IPS-NIHi7 (cell line): ENCODE data around the gene CDKL2.
A peak's percentile ranks its signal among the peaks of the same experiment; 100 is the strongest.
"Not testable (repeated sequence)": the region's sequence is repeated elsewhere in the genome, so short reads cannot be mapped to it uniquely, and the experiment has no call there.

Source experiments
- DNase-seq: peaks from one replicate; pipeline ENCODE4 v3.0.0; 2012; ENCODE audit warnings: mixed read lengths; ENCODE audit errors: extremely low spot score

Gene CDKL2

DNA sequence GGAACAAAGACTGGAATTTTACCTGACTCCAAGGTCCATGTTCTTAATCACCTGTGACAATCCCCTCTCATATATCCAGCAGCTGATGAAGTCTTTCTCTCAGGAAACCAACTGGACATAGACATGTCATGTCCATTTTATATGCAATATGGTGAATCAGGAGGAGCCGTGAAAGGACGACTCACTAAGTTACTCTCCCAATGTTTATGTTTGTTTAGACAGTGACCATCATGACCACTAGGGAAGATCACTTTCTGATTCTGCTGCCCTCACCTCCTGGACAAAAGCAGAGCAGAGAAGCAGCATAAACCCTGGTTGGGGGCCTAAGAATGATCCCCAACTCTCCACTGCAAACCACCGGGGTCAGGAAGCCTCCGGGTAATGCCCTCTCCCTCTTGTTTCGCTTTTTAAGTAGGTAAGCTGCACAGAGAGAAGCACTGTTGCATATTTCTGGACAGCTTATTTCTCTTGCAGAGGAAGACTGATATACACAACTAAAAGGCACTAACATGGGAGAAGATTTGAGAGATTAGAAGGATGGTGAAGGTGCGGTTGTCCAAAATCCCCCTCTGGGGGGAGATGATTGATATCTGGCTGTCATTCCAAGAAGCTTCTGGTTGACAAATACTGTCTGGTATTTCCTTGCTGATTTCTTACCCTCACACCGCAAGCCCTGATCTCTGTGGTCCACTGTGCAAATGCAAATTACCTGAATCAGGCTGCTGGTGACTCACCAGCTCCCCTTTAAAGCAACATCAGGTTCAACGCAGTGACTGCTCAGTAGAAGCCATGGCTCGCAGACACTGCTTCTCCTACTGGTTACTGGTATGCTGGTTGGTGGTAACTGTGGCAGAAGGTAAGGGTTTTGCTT is 74.8 kb downstream of the CDKL2 start, which contains the start of gene ODAPH:
TSS of gene ODAPH (plus strand) at position 773 of the 871 bp plus-strand sequence. CDS start at position 790, 17 bp downstream.
- DNase-seq, result peak; percentile 35

DNA sequence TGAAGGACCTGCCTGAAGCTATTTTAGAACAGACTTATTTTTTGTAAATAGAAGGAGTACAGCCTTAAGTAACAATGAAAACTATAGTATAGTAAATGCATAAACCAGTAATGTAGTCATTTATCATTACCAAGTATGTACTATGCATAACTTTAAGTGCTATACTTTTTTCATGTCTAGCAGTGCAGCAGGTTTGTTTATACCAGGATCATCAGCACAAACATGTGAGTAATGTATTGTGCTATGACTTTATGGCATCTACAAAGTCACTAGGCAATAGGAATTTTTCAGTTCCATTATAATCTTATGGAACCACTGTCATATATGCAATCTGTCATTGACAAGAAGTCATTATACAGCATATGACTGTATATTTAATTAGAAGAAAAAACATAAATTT is 77.9 kb downstream of the CDKL2 start:
- DNase-seq, result no peak

DNA sequence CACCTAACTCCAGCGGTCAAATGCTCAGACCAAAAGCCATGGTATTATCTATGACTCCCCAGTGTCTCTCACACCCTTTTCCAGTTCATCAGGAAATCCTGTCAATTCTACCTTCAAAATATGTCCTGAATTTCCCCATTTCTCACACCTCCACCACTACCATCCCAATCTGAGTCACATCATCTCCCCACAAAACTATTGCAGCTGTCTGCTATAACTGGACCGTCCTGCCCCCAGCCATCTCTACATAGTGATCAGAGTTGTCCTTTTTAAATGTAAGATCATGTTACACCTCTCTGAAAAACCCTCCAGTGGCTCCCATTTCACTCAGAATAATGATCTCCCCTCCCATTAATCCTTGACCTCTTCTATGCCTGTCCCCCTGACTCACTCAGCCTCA is 81.3 kb downstream of the CDKL2 start:
- DNase-seq, result no peak

DNA sequence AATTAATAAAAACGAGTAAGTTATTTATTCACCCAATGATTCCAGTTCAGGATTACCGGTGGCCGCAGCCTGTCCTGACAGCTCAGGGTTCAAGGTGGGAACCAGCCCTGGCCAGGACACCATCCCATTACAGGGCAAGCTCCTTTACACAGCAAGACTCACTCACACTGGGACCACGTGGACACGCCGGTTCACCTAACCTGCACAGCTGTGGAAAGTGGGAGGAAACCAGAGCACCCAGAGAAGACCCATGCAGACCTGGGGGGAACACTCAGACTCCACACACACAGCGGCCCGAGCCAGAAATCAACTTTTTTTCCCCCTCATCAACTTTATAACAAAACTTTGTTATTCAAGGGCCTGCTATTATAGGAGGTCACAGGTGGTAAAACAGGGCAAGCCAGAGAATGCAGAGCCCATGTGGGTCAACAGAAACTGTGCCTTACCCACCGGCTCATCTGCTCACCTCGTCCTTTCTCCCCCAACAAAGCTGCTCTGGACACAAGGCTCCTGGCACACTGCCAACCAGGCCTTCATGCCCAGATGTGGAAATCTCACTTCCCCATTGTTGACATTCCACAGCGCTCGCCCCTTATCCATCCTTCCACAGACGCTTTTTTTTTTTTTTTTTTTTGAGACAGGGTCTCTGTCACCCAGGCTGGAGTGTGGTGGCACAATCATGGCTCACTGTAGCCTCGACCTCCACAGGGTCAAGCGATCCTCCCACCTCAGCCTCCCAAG is 82.5 kb downstream of the CDKL2 start:
- DNase-seq, result no peak

DNA sequence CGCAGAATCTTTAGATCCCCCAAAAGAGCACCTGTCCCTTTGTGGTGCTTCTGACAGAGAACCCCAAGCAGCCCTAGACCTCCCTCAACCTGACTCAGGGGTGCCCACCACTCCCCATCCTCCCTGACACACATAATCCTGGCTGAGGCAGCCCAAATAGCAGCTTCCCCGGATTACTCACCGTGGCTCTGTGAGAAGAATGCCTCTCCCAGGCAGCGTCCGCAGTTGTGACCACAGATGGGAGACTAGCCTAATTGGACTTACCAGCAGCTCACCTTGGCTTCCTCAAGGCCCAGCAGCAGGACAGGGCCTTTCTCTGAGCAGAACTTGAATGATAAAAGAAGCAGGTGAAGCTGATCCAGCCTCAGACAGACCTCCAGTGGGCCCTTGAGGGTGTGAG is 84.8 kb downstream of the CDKL2 start:
- no peak for DNase-seq

DNA sequence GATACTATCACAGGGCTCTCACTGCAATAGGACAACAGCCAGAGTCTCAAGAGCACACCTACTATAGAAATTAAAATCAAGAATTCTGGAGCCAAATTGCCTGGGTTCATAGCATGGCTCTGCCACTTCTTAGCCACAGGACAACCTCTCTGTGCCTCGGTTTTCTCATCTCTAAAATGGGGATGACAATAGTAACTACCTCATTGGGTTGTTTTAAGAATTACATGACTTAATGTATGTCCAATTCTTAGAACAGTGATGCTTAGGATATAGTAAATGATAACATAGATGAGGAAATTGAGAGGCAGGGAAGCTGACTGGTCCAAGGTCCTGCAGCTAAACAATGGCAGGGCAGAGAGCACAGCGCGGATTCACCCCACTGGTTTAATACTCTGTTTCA is 85.5 kb downstream of the CDKL2 start:
- no peak for DNase-seq

DNA sequence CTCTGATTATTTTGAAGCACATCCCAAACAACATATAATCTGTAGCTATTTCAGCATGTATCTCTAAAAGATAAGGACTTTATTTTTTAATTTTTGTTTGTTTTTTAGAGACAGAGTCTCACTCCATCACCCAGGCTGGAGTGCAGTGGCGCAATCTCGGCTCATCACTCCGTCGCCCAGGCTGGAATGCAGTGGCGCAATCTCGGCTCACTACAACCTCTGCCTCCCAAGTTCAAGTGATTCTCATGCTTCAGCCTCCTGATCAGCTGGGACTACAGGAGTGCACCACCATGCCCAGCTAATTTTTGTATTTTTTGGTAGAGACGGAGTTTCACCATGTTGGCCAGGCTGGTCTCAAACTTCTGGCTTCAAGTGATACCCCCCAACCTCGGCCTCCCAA is 86.1 kb downstream of the CDKL2 start:
- DNase-seq, result not testable (repeated sequence)

DNA sequence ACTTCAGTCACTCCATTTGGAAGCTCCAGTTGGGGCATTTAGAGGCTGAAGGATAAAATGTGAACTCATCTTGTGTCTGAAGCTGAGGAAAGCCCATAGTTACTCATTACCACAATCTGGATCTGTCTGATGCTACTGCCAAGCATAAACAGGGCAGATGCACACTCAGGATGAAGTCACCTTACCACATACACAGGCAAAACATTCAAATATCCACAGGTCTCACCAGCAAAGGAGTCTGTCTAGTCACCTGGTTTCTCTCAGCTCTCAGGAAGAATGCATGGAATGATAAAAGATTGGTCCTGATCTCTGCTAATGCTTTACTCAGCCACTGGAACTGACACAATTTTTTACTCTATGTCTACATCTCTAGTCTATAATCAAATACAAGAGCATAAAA is 87.5 kb downstream of the CDKL2 start:
- DNase-seq, result no peak

DNA sequence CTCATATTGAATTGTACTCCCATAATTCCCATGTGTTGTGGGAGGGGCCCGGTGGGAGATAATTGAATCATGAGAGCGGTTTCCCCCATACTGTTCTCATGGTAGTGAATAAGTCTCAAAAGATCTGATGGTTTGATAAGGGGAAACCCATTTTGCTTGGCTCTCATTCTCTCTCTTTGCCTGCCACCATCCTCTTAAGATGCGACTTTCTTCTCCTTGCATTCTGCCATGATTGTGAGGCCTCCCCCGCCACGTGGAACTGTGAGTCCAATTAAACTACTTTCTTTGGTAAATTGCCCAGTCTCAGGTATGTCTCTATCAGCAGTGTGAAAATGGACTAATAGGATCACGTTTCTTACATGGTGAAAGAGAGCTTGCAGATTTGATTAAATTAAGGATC is 93.0 kb downstream of the CDKL2 start:
- not testable (repeated sequence) for DNase-seq

DNA sequence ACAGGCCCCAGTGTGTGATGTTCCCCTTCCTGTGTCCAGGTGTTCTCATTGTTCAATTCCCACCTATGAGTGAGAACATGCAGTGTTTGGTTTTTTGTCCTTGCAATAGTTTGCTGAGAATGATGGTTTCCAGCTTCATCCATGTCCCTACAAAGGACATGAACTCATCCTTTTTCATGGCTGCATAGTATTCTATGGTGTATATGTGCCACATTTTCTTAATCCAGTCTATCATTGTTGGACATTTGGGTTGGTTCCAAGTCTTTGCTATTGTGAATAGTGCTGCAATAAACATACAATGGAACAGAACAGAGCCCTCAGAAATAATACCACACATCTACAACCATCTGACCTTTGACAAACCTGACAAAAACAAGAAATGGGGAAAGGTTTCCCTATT is 96.4 kb downstream of the CDKL2 start:
- not testable (repeated sequence) for DNase-seq

DNA sequence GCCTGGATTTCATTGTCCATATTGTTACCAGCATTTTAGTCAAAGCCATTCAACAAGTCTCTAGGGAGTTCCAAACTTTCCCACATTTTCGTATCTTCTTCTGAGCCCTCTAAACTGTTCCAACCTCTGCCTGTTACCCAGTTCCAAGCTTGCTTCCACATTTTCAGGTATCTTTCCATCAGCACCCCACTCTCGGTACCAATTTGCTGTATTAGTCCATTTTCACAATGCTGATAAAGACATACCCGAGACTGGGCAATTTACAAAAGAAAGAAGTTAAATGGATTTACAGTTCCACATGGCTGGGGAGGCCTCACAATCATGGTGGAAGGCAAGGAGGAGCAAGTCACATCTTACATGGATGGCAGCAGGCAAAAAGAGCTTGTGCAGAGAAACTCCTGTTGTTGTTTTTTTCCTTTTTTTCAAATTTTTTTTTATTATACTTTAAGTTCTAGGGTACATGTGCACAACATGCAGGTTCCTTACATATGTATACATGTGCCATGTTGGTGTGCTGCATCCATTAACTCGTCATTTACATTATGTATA is 96.9 kb downstream of the CDKL2 start:
- not testable (repeated sequence) for DNase-seq

DNA sequence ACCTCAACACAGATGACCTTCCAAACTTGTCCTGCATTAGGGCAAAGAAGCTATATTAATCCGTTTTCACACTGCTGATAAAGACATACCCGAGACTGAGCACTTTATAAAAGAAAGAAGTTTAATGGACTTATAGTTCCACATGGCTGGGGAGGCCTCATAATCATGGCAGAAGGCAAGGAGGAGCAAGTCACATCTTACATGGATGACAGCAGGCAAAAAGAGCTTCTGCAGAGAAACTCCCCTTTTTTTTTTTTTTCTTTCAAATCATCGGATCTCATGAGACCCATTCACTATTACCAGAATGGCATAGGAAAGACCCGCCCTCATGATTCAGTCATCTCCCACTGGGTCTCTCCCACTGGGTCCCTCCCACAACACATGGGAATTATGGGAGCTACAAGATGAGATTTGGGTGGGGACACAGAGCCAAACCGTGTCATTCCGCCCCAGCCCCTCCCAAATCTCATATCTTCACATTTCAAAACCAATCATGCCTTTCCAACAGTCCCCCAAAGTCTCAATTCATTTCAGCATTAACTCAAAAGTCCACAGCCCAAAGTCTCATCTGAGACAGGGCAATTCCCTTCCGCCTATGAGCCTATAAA is 98.7 kb downstream of the CDKL2 start:
- not testable (repeated sequence) for DNase-seq

DNA sequence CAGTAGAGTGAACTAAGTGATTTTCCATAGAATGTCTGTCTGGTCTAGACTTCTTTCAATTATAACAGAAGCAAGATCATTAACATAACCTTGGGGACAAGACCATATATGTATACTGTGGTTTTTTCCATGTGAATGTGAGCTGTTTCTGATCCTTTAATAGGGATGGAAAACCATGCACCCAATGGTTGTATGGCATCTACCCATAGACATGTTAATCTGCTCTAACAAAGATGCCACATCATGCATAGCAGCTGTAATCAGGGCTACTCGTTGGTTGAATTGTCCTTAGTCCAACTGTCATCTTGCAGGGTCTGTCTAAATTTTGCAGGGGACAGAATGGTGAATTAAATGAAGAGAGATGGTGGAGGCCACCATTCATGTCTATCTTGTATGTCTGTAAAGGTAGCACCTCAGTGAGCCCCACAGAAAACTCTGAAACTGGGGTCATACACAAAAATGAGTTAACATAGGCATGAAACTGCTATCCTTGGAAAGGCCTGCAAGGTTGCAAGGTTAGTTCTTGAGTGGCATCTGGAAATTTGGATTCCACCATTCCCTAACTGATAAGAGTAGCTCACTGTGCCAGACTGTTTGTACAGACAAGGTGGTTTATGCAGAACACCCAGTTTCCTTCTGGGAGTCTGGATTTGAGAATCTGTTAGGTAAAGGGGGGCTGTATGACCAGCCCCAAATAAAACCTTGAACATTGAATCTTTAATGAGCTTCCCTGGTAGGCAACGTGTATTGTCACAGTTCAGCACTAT is 99.6 kb downstream of the CDKL2 start:
- no peak for DNase-seq
